HCEC 1CT (cell line): ENCODE results near the gene ADGRF1.
"Not testable (repeated sequence)": the region's sequence is repeated elsewhere in the genome, so short reads cannot be mapped to it uniquely, and the experiment has no call there.

Experiments used
- DNase-seq: peaks from one replicate; pipeline ENCODE4 v3.0.0-alpha.2; 2017

The ADGRF1 gene

GRCh38 chr6:47042275-47042791, at the start of gene ADGRF1:
Gene ADGRF1 (minus strand): TSS chr6:47042332. CDS start chr6:47029061, 13,271 bp downstream.
- no peak for DNase-seq

DNA sequence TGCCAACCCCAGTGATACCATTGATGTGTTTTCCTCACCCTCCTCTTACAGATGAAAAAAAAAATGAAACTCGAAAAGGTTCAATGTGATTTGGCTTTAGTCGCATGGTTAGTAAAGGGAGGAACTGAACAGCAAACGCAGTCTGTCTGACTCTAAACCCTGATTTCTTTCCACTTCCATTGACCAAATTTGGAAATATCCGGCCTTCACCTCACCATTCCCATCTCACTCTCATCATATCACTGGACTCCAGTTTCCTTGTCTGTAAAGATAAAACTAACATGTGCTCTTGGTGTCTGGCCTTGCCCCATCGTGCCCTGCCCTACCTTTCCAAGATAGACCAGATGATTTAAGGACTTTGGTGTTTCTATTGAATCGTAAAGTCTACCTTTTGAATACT, 48.7 kb upstream of the ADGRF1 start:
- no peak for DNase-seq

- DNase-seq: not testable (repeated sequence)
Observed at GRCh38 chr6:47089473-47089872, 47.3 kb upstream of the ADGRF1 start.

GRCh38 chr6:47086051-47086770, 44.1 kb upstream of the ADGRF1 start:
- no peak for DNase-seq

DNA sequence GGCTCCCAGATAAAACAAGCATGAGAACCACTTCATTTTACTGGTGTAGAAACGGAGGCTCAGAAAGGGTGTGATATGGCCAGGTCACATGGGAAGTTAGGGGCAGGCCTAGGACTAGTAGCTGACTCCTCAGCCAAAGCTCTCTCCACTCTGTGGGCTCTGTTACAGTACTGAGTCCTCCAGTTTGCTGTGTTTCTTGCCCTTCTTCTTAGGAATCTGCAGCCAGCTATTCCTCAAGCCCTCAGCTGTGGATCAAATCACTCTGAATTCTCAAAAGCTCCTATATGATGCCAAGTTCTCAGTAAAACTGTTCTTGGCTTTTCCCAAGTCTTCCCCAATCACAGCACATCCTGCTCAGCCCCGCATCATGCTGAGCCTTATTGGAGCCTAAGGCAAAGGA, 42.5 kb upstream of the ADGRF1 start:
- DNase-seq: no peak

GRCh38 chr6:47083586-47084047, 41.5 kb upstream of the ADGRF1 start:
- DNase-seq: peak; percentile 67

GRCh38 chr6:47080083-47080596, 38.0 kb upstream of the ADGRF1 start:
- no peak for DNase-seq

GRCh38 chr6:47079638-47080037, 37.5 kb upstream of the ADGRF1 start:
- DNase-seq: no peak

DNA sequence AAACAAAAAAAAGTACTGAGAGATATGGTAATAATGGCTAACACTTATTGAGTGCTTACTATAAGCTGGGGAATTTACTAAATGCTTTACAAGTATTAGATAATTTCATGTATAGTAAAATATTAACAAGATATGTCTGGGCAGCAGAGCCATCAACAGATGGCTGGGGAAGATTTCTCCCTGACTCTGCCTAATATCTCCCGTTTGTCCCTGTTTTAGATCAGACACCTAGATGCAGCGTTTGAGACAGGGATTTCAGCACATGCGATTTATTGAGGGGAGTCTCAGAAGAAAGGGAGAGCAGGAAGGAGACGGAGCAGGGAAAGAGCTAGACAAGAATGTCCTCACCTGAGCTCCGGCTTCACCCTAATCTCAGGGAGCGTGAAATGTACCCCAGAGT, 36.9 kb upstream of the ADGRF1 start:
- no peak for DNase-seq

GRCh38 chr6:47076422-47077344, 34.6 kb upstream of the ADGRF1 start:
- DNase-seq: no peak

GRCh38 chr6:47075741-47076421, 33.7 kb upstream of the ADGRF1 start:
- DNase-seq: no peak

- no peak for DNase-seq
Observed at GRCh38 chr6:47075168-47075567, 33.0 kb upstream of the ADGRF1 start.

GRCh38 chr6:47073125-47074110, 31.3 kb upstream of the ADGRF1 start:
- no peak for DNase-seq

GRCh38 chr6:47072667-47073066, 30.5 kb upstream of the ADGRF1 start:
- no peak for DNase-seq

DNA sequence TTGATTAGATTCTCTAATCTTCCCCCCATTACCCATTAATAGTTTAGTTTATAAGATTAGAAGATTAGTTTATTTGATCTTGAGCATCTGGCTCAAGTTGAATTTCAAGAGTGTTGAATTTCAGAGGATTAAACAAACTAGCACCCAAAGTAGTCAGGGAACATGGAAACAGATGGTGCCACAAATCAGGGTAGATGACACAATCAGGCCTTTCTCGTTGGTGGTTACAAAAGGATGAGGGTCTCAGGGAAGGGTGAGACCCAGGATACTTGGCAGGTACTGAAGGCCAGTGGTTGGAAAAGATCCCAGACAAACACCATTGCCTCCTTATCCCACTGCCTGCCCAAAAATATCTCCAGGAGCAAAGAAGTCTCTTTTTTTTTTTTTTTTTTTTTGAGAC, 29.5 kb upstream of the ADGRF1 start:
- no peak for DNase-seq

DNA sequence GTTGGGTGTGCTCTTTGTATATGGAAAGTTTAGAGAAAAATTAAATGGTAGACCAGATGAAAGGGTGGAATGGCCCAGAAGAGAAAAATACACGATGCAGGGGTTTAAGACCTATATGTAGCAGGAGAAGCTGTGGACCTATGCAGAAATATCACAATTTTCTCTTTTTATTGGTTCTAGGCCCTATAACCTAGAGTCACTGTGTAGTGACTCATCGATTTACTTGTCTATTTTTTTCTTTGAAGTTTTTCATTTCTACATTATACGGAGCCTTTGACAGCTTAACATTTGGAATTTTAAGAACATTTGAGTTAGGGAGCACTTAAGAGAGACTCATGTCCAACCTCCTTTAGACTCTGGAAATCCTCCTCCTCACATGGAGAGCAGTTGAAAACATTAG, 28.3 kb upstream of the ADGRF1 start:
- no peak for DNase-seq

GRCh38 chr6:47069156-47069555, 27.0 kb upstream of the ADGRF1 start:
- no peak for DNase-seq

DNA sequence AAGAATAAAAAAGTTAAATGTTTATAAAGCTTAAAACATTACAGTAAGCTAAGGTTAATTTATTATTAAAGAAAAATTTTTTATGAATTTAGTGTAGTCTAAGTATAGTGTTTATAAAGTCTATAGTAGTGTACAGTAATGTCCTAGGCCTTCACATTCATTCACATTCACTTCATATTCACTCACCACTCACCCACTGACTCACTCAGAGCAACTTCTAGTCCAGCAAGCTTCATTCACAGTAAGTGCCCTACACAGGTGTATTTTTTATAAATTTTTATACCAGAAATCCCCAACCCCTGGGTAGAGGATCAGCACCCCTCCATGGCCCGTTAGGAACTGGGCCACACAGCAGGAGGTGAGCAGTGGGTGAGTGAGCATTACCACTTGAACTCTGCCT, 24.3 kb upstream of the ADGRF1 start:
- no peak for DNase-seq

- no peak for DNase-seq
Observed at GRCh38 chr6:47064274-47064673, 22.1 kb upstream of the ADGRF1 start.

- no peak for DNase-seq
Observed at GRCh38 chr6:47062346-47062745, 20.2 kb upstream of the ADGRF1 start.
